HepG2 (cell line): ENCODE data around the gene GRM8. TPM values are rescaled to one million over a fixed set of nuclear protein-coding genes. Genes with fewer than 3 reads are reported as not detected.

Source experiments
- ATAC-seq: fragments of 200-7000 bp; cut with Tn5 transposase; 3 replicates; pipeline ENCODE4 v1.9.1; 2020; ENCODE audit warnings: mild to moderate bottlenecking, moderate library complexity
- BruUV-seq: library from RNA; stranded (reverse); fragments of 400-500 nt; replicated peaks from 2 replicates; lab custom pipeline; 2021; lab: Mats Ljungman, UMichigan
- CTCF ChIA-PET: fragments of 300-600 bp; formaldehyde crosslinking; extraction: SDS; loops from one replicate; lab custom pipeline; 2021; ENCODE audit warnings: low total read pairs, inconsistent platforms, low intra/inter-chr PET ratio; lab: Yijun Ruan, JAX
- POLR2A ChIA-PET: fragments of 350-600 bp; sonication (Branson Sonifier 250); formaldehyde crosslinking; loops from one replicate; lab custom pipeline; 2020; ENCODE audit warnings: antibody characterized with exemption, inconsistent platforms; lab: Yijun Ruan, JAX
- DNase-seq: peaks from one replicate; pipeline ENCODE4 v3.0.0-alpha.2; 2015; ENCODE audit warnings: low spot score
- FAIRE-seq: peaks from 3 replicates; lab custom pipeline; 2011; peaks lifted over from hg19 to GRCh38; lab: Jason Lieb, UNC
- H2AFZ ChIP-seq: one replicate; pipeline ENCODE4 v1.6.1; 2011; ENCODE audit warnings: low read length, inconsistent platforms
- H3K27ac ChIP-seq: fragments of 300-600 bp; 3 replicates; pipeline ENCODE4 v1.8.0; 2011; ENCODE audit warnings: mixed run types, mild to moderate bottlenecking, mixed read lengths, low read length, inconsistent platforms; ENCODE audit not compliant: insufficient read depth; ENCODE audit errors: extremely low read length
- H3K27me3 ChIP-seq, 2 experiments: fragments of 200-600 bp in 1 of 2; 2 replicates in 1 of 2; 3 replicates in 1 of 2; pipeline versions ENCODE4 v1.6.0 to v1.8.0; 2011; ENCODE audit warnings: low read length in 2 of 2, mild to moderate bottlenecking in 2 of 2, moderate library complexity in 2 of 2, inconsistent platforms in 1 of 2; ENCODE audit not compliant: insufficient read depth in 2 of 2, control insufficient read depth in 1 of 2
- H3K36me3 ChIP-seq, 2 experiments: fragments of 200-600 bp in 1 of 2; replicated peaks in 1 of 2; 2 replicates in 1 of 2; 3 replicates in 1 of 2; pipeline versions ENCODE4 v1.5.1 to v1.8.0; 2011; ENCODE audit warnings: low read length in 2 of 2, inconsistent platforms in 1 of 2; ENCODE audit not compliant: insufficient read depth in 2 of 2, control insufficient read depth in 1 of 2
- H3K4me1 ChIP-seq: 2 replicates; pipeline ENCODE4 v1.5.1; 2012; ENCODE audit warnings: low read length, inconsistent platforms; ENCODE audit not compliant: insufficient read depth
- H3K4me2 ChIP-seq: 2 replicates; pipeline ENCODE4 v1.6.0; 2011; ENCODE audit warnings: low read depth, low read length, inconsistent platforms
- H3K4me3 ChIP-seq, 3 experiments: fragments of 200-600 bp in 1 of 3; sonication (generic), shearing (Covaris generic) in 1 of 3; replicated peaks in 1 of 3; 2 replicates each; pipeline ENCODE4 v1.5.1; 2011 to 2016; ENCODE audit warnings: low read length in 3 of 3, inconsistent platforms in 2 of 3, low read depth in 2 of 3, mild to moderate bottlenecking in 2 of 3, control low read depth in 1 of 3, mixed read lengths in 1 of 3; ENCODE audit not compliant: insufficient read depth in 1 of 3
- H3K79me2 ChIP-seq: one replicate; pipeline ENCODE4 v1.6.1; 2011; ENCODE audit warnings: low read length, inconsistent platforms; ENCODE audit not compliant: insufficient read depth
- H3K9ac ChIP-seq: 2 replicates; pipeline ENCODE4 v1.6.0; 2011; ENCODE audit warnings: mild to moderate bottlenecking, low read depth, low read length, inconsistent platforms; ENCODE audit not compliant: insufficient read depth
- H3K9me3 ChIP-seq: 2 replicates; pipeline ENCODE4 v1.5.1; 2012; ENCODE audit warnings: mild to moderate bottlenecking, low read length
- H4K20me1 ChIP-seq: 2 replicates; pipeline ENCODE4 v1.6.0; 2011; ENCODE audit warnings: inconsistent platforms, mild to moderate bottlenecking, low read length, moderate library complexity; ENCODE audit not compliant: insufficient read depth
- FIP1L1 ChIP-seq: fragments of 200-400 bp; formaldehyde crosslinking; IDR thresholded peaks from 2 replicates; pipeline ENCODE4 v1.6.1; 2018; ENCODE audit warnings: low read depth, mild to moderate bottlenecking, low read length, moderate library complexity, borderline replicate concordance; ENCODE audit not compliant: insufficient read depth
- RBM39 ChIP-seq: fragments of 200-400 bp; formaldehyde crosslinking; IDR thresholded peaks from one replicate; pipeline ENCODE4 v1.6.1; 2018; ENCODE audit warnings: antibody characterized with exemption, mild to moderate bottlenecking, low read depth, low read length; ENCODE audit not compliant: poor library complexity, severe bottlenecking
- ZNF260 ChIP-seq: sonication (generic); formaldehyde crosslinking; IDR thresholded peaks from 2 replicates; pipeline ENCODE4 v1.4.0; 2020; ENCODE audit warnings: missing genetic modification reagents, low read depth, mild to moderate bottlenecking, borderline replicate concordance
- ZNF777 ChIP-seq: sonication (generic); formaldehyde crosslinking; IDR thresholded peaks from 2 replicates; pipeline ENCODE4 v1.4.0; 2020; ENCODE audit warnings: missing genetic modification reagents
- ZNF841 ChIP-seq: sonication (generic); formaldehyde crosslinking; IDR thresholded peaks from 2 replicates; pipeline ENCODE4 v1.8.1; 2023; ENCODE audit warnings: missing genetic modification reagents, borderline replicate concordance
- WGBS: methylation state at CpG from one replicate; pipeline ENCODE4 v1.1.6; 2017; ENCODE audit warnings: low lambda C conversion rate; 5-methylcytosine and 5-hydroxymethylcytosine counted together
- in situ Hi-C: cut with HindIII; loops from 2 replicates; pipeline ENCODE4 v1.10.0; 2017; ENCODE audit warnings: low pct_unique_long_range_greater_than_20kb; ENCODE audit not compliant: extremely low pct_ligation_motif_present
- intact Hi-C: fragments of 100-400 bp; cut with micrococcal nuclease; formaldehyde crosslinking; loops from one replicate; pipeline ENCODE4 v1.10.0; 2022; ENCODE audit not compliant: unreplicated experiment
- polyA plus RNA-seq, 8 experiments: library from polyadenylated mRNA; depleted of rRNA in 3 of 8; stranded (reverse) in 7 of 8; unstranded in 1 of 8; fragments of >200 nt; fragmentation: Illumina TruSeq in 4 of 8; extraction: Trizol in 4 of 8; gene quantifications; 2 replicates each; pipeline versions ENCODE4 v1.2.1 to v1.2.3, GENCODE V29; 2011 to 2016; ENCODE audit warnings: low read depth in 4 of 8, missing spikeins in 1 of 8, mixed read lengths in 1 of 8; ENCODE audit not compliant: insufficient read depth in 1 of 8
- total RNA-seq, 5 experiments: library from RNA; depleted of rRNA; stranded (reverse); fragments of >200 nt; fragmentation: Illumina TruSeq; extraction: Trizol; gene quantifications; 2 replicates each; pipeline ENCODE4 v1.2.3, GENCODE V29; 2016; ENCODE audit warnings: low read depth in 1 of 5
- TF ChIP-seq, protein P1 (sequence below): sonication (generic); formaldehyde crosslinking; IDR thresholded peaks from 2 replicates; pipeline ENCODE4 v1.8.1; 2023; ENCODE audit warnings: missing genetic modification reagents, inconsistent platforms, borderline replicate concordance
- TF ChIP-seq, protein P2 (sequence below): sonication (generic); formaldehyde crosslinking; conservative IDR thresholded peaks from 2 replicates; pipeline ENCODE4 v1.8.0; 2022; ENCODE audit warnings: mild to moderate bottlenecking, moderate library complexity, missing genetic modification reagents

Gene GRM8
- total and polyA plus RNA-seq, 2 of the 13 experiments (the other 11 are each of a cell fraction or from before 2014, with no cell fraction given): not detected

DNA sequence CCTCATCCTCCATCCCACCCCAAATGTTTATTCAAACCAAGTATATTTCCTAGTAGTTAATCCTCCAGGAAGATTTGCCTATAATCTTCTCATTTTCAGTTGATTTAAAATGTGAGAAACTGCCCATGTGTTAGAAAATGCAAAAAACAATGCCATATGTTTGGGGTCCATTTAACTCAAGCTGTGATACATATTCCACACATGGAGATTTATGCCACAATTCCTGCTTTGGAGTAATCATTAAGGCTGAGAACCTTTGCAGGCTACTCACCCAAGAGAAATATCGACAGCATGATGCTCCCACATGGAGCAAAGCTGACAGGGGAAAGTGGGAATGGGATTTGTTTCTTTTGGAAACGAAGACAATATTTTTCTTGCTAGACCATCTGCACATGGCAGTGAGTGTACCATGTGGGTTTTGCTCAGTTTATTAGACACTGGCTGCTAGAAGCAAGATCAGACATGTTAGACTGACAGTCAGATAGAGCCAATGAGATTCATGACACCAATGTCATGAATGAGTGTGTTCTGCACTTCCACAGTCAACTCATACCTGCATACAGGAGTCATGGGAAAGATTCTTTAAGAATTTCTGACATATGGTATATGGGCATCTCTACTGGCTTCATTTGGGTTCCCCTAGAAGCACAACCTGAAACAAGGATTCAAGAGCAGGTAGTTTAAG lies 3.4 kb upstream of the GRM8 start (continued):
- TF ChIP-seq, protein P1, sequence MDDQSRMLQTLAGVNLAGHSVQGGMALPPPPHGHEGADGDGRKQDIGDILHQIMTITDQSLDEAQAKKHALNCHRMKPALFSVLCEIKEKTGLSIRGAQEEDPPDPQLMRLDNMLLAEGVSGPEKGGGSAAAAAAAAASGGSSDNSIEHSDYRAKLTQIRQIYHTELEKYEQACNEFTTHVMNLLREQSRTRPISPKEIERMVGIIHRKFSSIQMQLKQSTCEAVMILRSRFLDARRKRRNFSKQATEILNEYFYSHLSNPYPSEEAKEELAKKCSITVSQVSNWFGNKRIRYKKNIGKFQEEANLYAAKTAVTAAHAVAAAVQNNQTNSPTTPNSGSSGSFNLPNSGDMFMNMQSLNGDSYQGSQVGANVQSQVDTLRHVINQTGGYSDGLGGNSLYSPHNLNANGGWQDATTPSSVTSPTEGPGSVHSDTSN (CRISPR knock-in tag): no peak
- no peak for TF ChIP-seq ZNF777 (CRISPR knock-in tag)
- TF ChIP-seq, protein P2, sequence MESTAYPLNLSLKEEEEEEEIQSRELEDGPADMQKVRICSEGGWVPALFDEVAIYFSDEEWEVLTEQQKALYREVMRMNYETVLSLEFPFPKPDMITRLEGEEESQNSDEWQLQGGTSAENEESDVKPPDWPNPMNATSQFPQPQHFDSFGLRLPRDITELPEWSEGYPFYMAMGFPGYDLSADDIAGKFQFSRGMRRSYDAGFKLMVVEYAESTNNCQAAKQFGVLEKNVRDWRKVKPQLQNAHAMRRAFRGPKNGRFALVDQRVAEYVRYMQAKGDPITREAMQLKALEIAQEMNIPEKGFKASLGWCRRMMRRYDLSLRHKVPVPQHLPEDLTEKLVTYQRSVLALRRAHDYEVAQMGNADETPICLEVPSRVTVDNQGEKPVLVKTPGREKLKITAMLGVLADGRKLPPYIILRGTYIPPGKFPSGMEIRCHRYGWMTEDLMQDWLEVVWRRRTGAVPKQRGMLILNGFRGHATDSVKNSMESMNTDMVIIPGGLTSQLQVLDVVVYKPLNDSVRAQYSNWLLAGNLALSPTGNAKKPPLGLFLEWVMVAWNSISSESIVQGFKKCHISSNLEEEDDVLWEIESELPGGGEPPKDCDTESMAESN (CRISPR knock-in tag): no peak
- no peak for TF ChIP-seq ZNF841 (CRISPR knock-in tag)
- no peak for TF ChIP-seq FIP1L1

DNA sequence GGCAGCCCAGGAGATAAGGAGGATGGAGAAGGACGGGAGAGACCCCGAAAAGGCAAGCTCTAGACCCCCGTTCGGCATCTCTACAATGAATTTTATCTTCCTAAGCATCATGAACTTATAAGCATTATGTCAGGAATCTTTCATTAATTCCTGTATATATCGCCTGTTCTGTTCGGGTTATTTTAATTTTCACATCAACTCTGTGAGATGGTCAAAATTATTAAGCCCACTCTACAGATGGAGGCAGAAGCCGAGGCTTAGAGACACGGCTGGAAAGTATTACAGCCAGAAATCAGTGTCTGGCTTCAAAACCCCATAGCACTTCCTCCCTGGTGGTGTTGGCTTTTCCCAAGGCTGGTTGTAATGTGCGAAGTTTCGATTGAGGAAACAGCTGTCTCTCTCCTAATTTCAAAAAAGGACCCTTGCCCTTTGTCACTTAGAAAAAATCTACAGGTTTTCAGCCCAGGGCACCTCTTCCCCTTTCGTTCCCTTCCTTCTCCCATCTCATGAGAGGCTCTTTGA lies 1.5 kb upstream of the GRM8 start:
- ChIA-PET POLR2A (no interaction called here), CTCF (interaction anchor here (0.9 kb wide), 1 partner anchor 146 kb away, joined by 8 read pairs; no protein-coding TSS in a partner anchor)
- ATAC-seq (no peak), DNase-seq (no peak), FAIRE-seq (no peak)
- TF ChIP-seq RBM39: peak; percentile 5
- TF ChIP-seq ZNF260 (CRISPR knock-in tag): no peak
- no peaks in the 10 kb centered on the region for H3K79me2 ChIP-seq
- intact Hi-C loops (loop anchor here (1.0 to 5.0 kb wide), 2 partner anchors 147 to 452 kb away; no protein-coding TSS in a partner anchor), in situ Hi-C loops (loop anchor here (10.0 kb wide), 1 partner anchor 149 kb away; no protein-coding TSS in a partner anchor)
- peaks cover 6% of the 10 kb centered on the region; the same call in 1 of the 2 replicates for H4K20me1 ChIP-seq
- no peak overlapping the region for H3K4me3 ChIP-seq
- 0 out of 2 replicates have a peak, but pooled peaks cover 5% of the 10 kb centered on the region for H3K4me1 ChIP-seq
- 4% methylated on average over 11 of the region's 11 CpGs for WGBS
- no TSS peak for BruUV-seq
- H3K9ac ChIP-seq: no peak overlapping the region
- no peak overlapping the region for H3K27ac ChIP-seq
- no peak overlapping the region for H2AFZ ChIP-seq
- H3K36me3 ChIP-seq: no peaks in the 10 kb centered on the region
- H3K9me3 ChIP-seq: no peaks in the 10 kb centered on the region
- H3K4me2 ChIP-seq: no peak overlapping the region
- peaks cover 8 to 60% of the 10 kb centered on the region in 2 experiments for H3K27me3 ChIP-seq
